Keratinocyte (primary cell): Measurements from ENCODE around the gene ANXA11. TPM values are rescaled to one million over a fixed set of nuclear protein-coding genes. Genes with fewer than 3 reads are reported as not detected.

Source experiments
- DNase-seq: peaks from one replicate; pipeline ENCODE4 v3.0.0-alpha.2; 2011; ENCODE audit warnings: low read depth, missing footprints, low spot score
- FAIRE-seq: peaks from 2 replicates; lab custom pipeline; 2011; peaks lifted over from hg19 to GRCh38; lab: Jason Lieb, UNC
- H2AFZ ChIP-seq: 2 replicates; pipeline ENCODE4 v1.6.0; 2012; ENCODE audit warnings: low read length, control low read depth, inconsistent platforms; ENCODE audit not compliant: control insufficient read depth
- H3K27ac ChIP-seq: 2 replicates; pipeline ENCODE4 v1.5.1; 2011; ENCODE audit warnings: low read length; ENCODE audit not compliant: control insufficient read depth, insufficient read depth
- H3K27me3 ChIP-seq: 3 replicates; pipeline ENCODE4 v1.6.0; 2011; ENCODE audit warnings: low read length; ENCODE audit not compliant: control insufficient read depth, insufficient read depth; ENCODE audit errors: extremely low read depth
- H3K36me3 ChIP-seq, 2 experiments: 2 replicates in 1 of 2; 3 replicates in 1 of 2; pipeline ENCODE4 v1.5.1; 2011; ENCODE audit warnings: low read length in 2 of 2, mild to moderate bottlenecking in 1 of 2; ENCODE audit not compliant: control insufficient read depth in 2 of 2, insufficient read depth in 2 of 2; ENCODE audit errors: extremely low read depth in 1 of 2
- H3K4me1 ChIP-seq: 3 replicates; pipeline ENCODE4 v1.5.1; 2011; ENCODE audit warnings: low read length; ENCODE audit not compliant: control insufficient read depth, insufficient read depth; ENCODE audit errors: extremely low read depth
- H3K4me2 ChIP-seq: 3 replicates; pipeline ENCODE4 v1.6.0; 2011; ENCODE audit warnings: low read depth, low read length; ENCODE audit not compliant: control insufficient read depth, insufficient read depth; ENCODE audit errors: extremely low read depth
- H3K4me3 ChIP-seq, 3 experiments: fragments of 200-600 bp in 1 of 3; sonication (generic) in 1 of 3; 2 replicates in 2 of 3; 3 replicates in 1 of 3; pipeline ENCODE4 v1.5.1; 2011 to 2016; ENCODE audit warnings: low read length in 3 of 3, mild to moderate bottlenecking in 3 of 3, control low read depth in 2 of 3, inconsistent platforms in 1 of 3, low read depth in 1 of 3, mixed read lengths in 1 of 3, mixed run types in 1 of 3, moderate library complexity in 1 of 3; ENCODE audit not compliant: control insufficient read depth in 2 of 3, insufficient read depth in 2 of 3; ENCODE audit errors: extremely low read depth in 1 of 3
- H3K79me2 ChIP-seq: 2 replicates; pipeline ENCODE4 v1.6.0; 2012; ENCODE audit warnings: low read length; ENCODE audit not compliant: control insufficient read depth, insufficient read depth
- H3K9ac ChIP-seq: 3 replicates; pipeline ENCODE4 v1.6.0; 2011; ENCODE audit warnings: low read length; ENCODE audit not compliant: control insufficient read depth, insufficient read depth; ENCODE audit errors: extremely low read depth
- H3K9me1 ChIP-seq: 3 replicates; pipeline ENCODE4 v1.6.0; 2011; ENCODE audit warnings: low read length; ENCODE audit not compliant: control insufficient read depth, insufficient read depth; ENCODE audit errors: extremely low read depth
- H3K9me3 ChIP-seq: 2 replicates; pipeline ENCODE4 v1.5.1; 2012; ENCODE audit warnings: low read depth, low read length; ENCODE audit not compliant: control insufficient read depth
- H4K20me1 ChIP-seq: 3 replicates; pipeline ENCODE4 v1.6.0; 2011; ENCODE audit warnings: low read length; ENCODE audit not compliant: control insufficient read depth, insufficient read depth; ENCODE audit errors: extremely low read depth
- CTCF ChIP-seq, 3 experiments: IDR thresholded peaks in 1 of 3; conservative IDR thresholded peaks in 1 of 3; optimal IDR thresholded peaks in 1 of 3; 2 replicates in 2 of 3; 3 replicates in 1 of 3; pipeline versions ENCODE3 to v1.5.1; 2011; ENCODE audit warnings: low read length in 3 of 3, mild to moderate bottlenecking in 3 of 3, moderate library complexity in 2 of 3, control low read depth in 1 of 3, inconsistent platforms in 1 of 3; ENCODE audit not compliant: insufficient read depth in 2 of 3; ENCODE audit errors: extremely low read depth in 1 of 3
- EZH2 ChIP-seq: IDR thresholded peaks from one replicate; pipeline ENCODE4 v1.6.1; 2012; ENCODE audit warnings: inconsistent platforms, mild to moderate bottlenecking, low read length, moderate library complexity
- dilution Hi-C: fragments of 300-500 bp; cut with MboI; formaldehyde crosslinking; loops from one replicate; pipeline ENCODE4 v1.7.0; 2020; ENCODE audit warnings: low sequenced_read_pairs; ENCODE audit not compliant: extremely low pct_ligation_motif_present
- polyA plus RNA-seq, 5 experiments: library from polyadenylated mRNA; depleted of rRNA in 3 of 5; stranded (reverse) in 3 of 5; stranded (forward) in 1 of 5; unstranded in 1 of 5; fragments of >200 nt; gene quantifications; 1 replicate in 1 of 5; 2 replicates in 3 of 5; 3 replicates in 1 of 5; pipeline versions ENCODE4 v1.2.1 to v1.2.3, GENCODE V29; 2011 to 2012; ENCODE audit warnings: missing spikeins in 2 of 5, low read depth in 1 of 5, low replicate concordance in 1 of 5

Gene ANXA11
- polyA plus RNA-seq, 1 donor (not counting 4 experiments of a cell fraction or from before 2014, with no cell fraction given) = 97.9 TPM

- DNase-seq (no peak), FAIRE-seq (no peak)
- no peaks in the 10 kb centered on the region for H3K27me3 ChIP-seq
- dilution Hi-C loops = no loop called here
- H3K9ac ChIP-seq = no peak overlapping the region
- no peak overlapping the region for H3K4me3 ChIP-seq
- H3K4me2 ChIP-seq = no peak overlapping the region
- no peaks in the 10 kb centered on the region for H3K9me1 ChIP-seq
- no peak overlapping the region for H3K27ac ChIP-seq
- H3K79me2 ChIP-seq = no peaks in the 10 kb centered on the region
- TF ChIP-seq CTCF (optimal IDR thresholded peaks at IDR 0.05 in 1 of 3, IDR thresholded peaks at IDR 0.05 in 1 of 3, conservative IDR thresholded peaks at IDR 0.05 in 1 of 3; ENCODE audit: extremely low read depth in 1 of 3, insufficient read depth in 2 of 3, low read length in 3 of 3) (no peak), EZH2 (no peak)
- no peaks in the 10 kb centered on the region for H3K9me3 ChIP-seq
- H3K4me1 ChIP-seq = no peaks in the 10 kb centered on the region
- H2AFZ ChIP-seq = no peak overlapping the region
- H4K20me1 ChIP-seq = no peaks in the 10 kb centered on the region
- no peaks in the 10 kb centered on the region for H3K36me3 ChIP-seq
Measured at GRCh38 chr10:80118669-80119068, 86.7 kb downstream of the ANXA11 start.

GRCh38 chr10:80110986-80111385 is 94.4 kb downstream of the ANXA11 start:
- H3K4me2 ChIP-seq = no peak overlapping the region
- FAIRE-seq (no peak), DNase-seq (no peak)
- no peaks in the 10 kb centered on the region for H3K9me1 ChIP-seq
- no peaks in the 10 kb centered on the region for H3K36me3 ChIP-seq
- no peaks in the 10 kb centered on the region for H4K20me1 ChIP-seq
- no peak for TF ChIP-seq CTCF (optimal IDR thresholded peaks at IDR 0.05 in 1 of 3, IDR thresholded peaks at IDR 0.05 in 1 of 3, conservative IDR thresholded peaks at IDR 0.05 in 1 of 3; ENCODE audit: extremely low read depth in 1 of 3, insufficient read depth in 2 of 3, low read length in 3 of 3)
- no peak for TF ChIP-seq EZH2
- no peaks in the 10 kb centered on the region for H3K27me3 ChIP-seq
- no peak overlapping the region for H3K4me3 ChIP-seq
- peaks cover 9% of the 10 kb centered on the region for H3K9me3 ChIP-seq
- no peak overlapping the region for H2AFZ ChIP-seq
- no peaks in the 10 kb centered on the region for H3K4me1 ChIP-seq
- no peak overlapping the region for H3K9ac ChIP-seq
- dilution Hi-C loops = no loop called here
- H3K27ac ChIP-seq = no peak overlapping the region
- H3K79me2 ChIP-seq = no peaks in the 10 kb centered on the region
